Measurements from ENCODE around the gene SBK2.

The SBK2 gene

DNA sequence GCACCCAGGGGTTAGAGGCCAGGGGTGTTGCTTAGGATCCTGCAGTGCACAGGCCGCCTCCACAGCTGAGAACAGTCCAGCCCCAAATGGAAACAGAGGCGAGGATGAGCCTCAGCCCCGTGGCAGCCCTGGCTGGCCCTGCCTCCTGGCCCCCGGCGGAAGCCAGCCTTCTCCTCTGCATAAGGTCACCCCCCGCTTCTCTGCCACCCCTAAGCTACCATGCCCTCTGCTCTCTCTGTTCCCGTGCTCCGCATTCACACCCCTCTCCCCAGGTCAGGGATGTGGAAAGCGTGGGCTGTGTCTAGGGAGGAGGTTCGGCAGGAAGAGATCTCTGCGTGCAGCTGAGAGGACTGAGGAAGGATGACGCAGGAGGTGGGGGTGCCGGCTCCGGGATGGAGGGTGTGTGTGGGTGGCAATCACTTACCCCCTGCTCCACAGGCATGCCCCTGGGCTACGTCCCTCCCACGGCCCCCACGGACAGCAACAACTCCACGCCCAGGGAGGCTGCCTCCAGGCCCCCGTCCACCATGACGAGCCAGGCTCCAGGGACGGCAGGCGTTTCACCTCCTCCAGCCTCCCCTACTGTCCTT lies 42.7 kb downstream of the SBK2 start:
- H3K4me3 ChIP-seq (ENCODE audit: low read depth, low read length): no peak overlapping the region
- no peak for DNase-seq (ENCODE audit: low read depth)
- in situ Hi-C loops (cut with HindIII; ENCODE audit: low sequenced_read_pairs): no loop called here
- TF ChIP-seq, protein P1, sequence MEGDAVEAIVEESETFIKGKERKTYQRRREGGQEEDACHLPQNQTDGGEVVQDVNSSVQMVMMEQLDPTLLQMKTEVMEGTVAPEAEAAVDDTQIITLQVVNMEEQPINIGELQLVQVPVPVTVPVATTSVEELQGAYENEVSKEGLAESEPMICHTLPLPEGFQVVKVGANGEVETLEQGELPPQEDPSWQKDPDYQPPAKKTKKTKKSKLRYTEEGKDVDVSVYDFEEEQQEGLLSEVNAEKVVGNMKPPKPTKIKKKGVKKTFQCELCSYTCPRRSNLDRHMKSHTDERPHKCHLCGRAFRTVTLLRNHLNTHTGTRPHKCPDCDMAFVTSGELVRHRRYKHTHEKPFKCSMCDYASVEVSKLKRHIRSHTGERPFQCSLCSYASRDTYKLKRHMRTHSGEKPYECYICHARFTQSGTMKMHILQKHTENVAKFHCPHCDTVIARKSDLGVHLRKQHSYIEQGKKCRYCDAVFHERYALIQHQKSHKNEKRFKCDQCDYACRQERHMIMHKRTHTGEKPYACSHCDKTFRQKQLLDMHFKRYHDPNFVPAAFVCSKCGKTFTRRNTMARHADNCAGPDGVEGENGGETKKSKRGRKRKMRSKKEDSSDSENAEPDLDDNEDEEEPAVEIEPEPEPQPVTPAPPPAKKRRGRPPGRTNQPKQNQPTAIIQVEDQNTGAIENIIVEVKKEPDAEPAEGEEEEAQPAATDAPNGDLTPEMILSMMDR (IDR thresholded peaks at IDR 0.05; ENCODE audit: low read depth, low read length, missing control alignments): no peak

DNA sequence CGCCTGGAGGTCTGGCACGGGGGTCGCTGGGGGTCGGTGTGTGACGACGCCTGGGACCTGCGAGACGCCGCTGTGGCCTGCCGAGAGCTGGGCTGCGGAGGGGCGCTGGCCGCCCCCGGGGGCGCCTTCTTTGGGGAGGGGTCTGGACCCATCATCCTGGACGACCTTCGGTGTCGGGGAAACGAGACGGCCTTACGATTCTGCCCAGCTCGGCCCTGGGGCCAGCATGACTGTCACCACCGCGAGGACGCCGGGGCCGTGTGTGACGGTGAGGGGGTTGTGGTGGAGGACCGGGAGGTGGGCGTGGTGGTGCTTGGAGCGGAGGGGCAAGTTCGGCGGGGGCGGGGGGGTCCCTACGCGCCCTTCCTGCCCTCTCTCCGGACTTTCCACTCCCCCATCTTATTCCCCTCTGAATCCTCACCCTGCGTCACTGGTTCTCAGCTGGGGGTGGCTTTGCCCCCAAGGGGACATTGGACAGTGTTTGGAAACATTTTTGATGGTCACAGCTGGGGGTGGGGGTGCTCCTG lies 43.2 kb downstream of the SBK2 start:
- TF ChIP-seq, protein P1 (IDR thresholded peaks at IDR 0.05; ENCODE audit: low read depth, low read length, missing control alignments): no peak
- in situ Hi-C loops (cut with HindIII; ENCODE audit: low sequenced_read_pairs): no loop called here
- DNase-seq (ENCODE audit: low read depth): no peak
- no peak overlapping the region for H3K4me3 ChIP-seq (ENCODE audit: low read depth, low read length)

DNA sequence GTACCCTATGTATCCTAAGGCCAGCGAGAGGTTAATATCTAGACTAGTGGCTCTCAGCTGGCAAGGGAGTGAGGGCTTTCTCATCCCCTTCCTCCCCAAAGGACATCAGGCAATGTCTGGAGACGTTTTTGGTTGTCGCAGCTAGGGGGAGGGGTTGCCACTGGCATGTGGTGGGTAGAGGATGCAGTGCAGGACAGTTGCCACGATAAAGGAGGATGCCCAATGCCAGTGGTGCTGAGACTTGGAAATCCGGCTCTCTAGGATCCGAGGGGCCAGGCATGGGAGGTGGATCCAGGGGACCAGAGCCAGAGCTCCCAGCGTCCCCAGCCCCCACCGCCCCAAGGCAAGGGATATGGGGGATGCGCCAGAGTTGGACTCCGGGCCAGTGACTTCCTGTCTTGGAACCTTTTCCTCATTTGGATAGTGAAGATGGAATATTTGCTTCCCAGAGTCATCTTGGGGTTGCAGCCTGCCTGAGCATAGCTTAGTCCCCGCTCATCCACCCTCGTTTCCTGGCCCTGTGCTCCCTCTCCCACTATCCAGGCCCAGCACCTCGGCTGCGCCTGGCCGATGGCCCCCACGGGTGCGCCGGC lies 43.8 kb downstream of the SBK2 start:
- in situ Hi-C loops (cut with HindIII; ENCODE audit: low sequenced_read_pairs): no loop called here
- no peak overlapping the region for H3K4me3 ChIP-seq (ENCODE audit: low read depth, low read length)
- no peak for DNase-seq (ENCODE audit: low read depth)
- TF ChIP-seq, protein P1 (IDR thresholded peaks at IDR 0.05; ENCODE audit: low read depth, low read length, missing control alignments): no peak

DNA sequence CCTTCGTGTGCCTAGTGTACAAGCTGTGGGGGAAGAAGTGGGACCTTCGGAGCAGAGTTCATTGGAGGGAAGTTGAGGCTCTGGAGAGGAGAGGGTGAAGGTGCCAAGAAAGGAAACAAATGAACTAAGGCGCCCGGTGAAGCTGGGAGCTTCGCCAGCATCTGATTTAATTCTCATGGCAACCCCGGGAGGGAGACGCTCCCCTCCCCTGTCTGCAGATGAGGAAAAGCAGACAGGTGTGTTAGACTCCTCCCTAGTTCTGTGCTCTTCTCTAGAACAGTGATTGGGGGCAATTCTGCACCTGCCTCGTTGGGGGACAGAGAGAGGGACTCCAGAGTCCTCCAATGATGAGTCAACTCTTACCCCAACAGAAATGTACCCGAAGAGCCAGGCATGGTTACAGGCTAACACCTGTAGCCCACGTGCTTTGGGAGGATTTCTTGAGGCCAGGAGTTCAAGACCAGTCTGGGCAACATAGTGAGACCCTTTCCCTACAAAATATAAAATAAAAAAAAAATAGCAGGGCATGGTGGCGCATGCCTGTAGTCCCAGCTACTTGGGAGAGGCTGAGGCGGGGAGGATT lies 44.5 kb downstream of the SBK2 start:
- in situ Hi-C loops (cut with HindIII; ENCODE audit: low sequenced_read_pairs): no loop called here
- TF ChIP-seq, protein P1 (IDR thresholded peaks at IDR 0.05; ENCODE audit: low read depth, low read length, missing control alignments): no peak
- no peak overlapping the region for H3K4me3 ChIP-seq (ENCODE audit: low read depth, low read length)
- DNase-seq (ENCODE audit: low read depth): no peak

DNA sequence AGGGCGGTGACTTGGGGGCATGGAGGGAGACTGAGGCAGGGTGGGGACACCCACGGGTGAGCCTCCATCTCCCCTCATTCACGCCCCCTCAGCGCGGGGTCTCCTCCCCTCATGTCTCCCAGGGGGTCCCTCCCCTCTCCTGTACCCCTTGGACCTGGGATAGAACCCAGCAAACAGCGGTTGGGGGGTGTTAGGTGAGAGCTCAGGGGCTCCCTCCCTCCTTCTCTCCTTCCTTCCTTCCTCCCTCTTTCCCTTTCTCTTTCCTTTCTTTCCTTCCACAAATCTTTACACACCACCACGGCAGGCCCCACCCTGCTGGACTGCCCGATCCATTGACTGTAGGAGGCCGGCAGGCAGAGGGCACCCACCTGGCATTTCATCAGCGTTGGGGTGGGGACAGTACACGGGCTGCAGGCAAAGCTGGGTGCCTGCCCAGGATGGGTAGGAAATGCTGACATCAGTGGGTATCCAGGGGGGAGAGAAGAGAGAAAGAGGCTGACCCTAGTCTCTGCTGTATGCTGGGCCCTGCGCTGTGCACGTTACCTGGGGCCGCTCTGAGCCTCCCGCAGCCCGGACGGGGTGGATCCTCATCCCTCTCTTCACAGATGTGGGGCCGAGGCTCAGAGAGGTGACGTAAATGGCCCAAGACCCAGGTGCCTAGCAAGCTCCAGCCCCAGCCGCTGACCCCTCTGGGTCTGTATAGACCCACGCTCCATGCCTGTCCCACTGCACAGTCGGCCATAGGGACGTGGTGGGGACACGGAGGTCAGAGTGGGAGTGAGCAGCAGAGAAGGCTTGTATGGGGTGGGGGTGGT lies 45.2 kb downstream of the SBK2 start:
- TF ChIP-seq, protein P1 (IDR thresholded peaks at IDR 0.05; ENCODE audit: low read depth, low read length, missing control alignments): no peak
- in situ Hi-C loops (cut with HindIII; ENCODE audit: low sequenced_read_pairs): no loop called here

More for the DNA sequence above, 45.2 kb downstream of the SBK2 start:
- no peak overlapping the region for H3K4me3 ChIP-seq (ENCODE audit: low read depth, low read length)
- DNase-seq (ENCODE audit: low read depth): no peak

All from astrocyte of the cerebellum (primary cell).